ENCODE measurements around the gene ACKR3.

Gene ACKR3

DNA sequence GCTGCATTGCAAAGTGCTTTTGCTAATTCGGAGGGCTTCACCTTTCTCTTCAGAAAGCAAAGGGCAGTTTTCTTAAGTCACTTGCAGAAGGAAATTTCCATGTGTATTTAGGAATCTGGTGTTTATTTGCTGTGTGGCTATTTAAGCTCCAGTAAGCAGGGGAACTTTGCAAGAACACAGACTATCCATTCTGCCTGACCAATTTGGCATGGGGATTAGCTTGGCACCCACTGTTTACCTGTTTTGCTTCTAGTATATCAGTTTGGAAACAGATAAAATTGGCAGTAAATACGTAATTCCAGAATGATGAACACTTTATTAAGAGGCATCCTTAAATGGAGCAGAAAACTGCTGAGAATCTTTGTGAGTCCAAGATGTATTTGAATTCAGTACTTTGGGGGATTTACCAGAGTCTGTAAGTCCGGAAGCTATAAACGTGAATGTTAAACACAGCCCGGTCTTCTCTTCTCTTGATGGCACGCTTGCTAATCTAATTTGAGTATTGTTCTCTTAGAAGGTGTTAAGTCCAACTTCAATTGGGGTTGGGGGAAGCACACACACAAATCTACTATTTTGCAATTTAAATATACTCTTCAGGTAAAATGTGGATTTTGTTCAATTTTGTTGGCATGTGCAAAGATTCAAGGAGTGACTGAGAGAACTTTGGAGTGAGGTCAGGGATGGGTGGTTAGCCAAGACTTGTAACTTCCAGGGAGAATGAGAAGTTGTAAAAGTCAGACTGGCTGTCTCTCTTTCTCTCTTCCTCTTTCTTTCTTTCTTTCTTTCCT, 650 bp downstream of the ACKR3 start:
- DNase-seq (ENCODE audit: low spot score), result no peak

DNA sequence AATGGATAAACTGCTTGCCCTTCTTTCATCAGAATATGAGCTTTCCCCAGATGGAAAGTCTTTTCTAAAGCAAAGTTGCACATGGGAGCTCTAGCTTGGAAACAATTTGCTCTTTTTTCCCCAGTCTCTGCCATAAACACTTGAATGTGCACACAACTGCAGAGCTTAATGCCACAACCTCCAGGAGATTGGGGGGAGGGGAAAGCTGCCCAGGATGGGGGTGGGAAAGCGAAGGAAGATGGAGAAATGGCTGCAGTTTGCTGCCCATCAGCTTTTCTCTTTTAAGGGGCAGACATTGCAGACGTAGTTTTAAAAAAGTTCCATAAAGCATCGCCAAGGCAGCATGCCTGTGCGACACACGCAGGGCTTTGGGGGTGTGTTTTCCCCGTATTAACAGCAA, 1.5 kb downstream of the ACKR3 start:
- DNase-seq (ENCODE audit: low spot score), result no peak

DNA sequence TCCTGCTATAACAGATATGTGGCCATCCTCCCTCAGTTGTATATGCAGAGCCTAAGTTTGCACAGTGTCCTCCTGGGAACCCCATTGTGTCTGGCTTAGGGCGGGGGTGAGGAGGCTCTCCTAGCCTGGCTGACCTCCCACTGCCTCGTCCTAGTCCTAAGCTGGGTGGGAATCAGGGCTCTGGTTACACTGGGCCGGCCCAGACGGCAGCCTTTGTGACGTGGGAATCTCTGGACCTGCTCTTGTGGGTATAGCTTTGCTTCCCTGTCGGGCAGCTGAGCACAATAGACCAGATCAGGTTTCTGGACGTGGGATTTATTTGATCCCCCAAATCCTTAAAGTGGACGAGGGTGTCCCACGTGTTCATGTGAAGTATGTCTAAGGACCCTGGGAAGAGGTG, 2.9 kb downstream of the ACKR3 start:
- DNase-seq (ENCODE audit: low spot score), result no peak

DNA sequence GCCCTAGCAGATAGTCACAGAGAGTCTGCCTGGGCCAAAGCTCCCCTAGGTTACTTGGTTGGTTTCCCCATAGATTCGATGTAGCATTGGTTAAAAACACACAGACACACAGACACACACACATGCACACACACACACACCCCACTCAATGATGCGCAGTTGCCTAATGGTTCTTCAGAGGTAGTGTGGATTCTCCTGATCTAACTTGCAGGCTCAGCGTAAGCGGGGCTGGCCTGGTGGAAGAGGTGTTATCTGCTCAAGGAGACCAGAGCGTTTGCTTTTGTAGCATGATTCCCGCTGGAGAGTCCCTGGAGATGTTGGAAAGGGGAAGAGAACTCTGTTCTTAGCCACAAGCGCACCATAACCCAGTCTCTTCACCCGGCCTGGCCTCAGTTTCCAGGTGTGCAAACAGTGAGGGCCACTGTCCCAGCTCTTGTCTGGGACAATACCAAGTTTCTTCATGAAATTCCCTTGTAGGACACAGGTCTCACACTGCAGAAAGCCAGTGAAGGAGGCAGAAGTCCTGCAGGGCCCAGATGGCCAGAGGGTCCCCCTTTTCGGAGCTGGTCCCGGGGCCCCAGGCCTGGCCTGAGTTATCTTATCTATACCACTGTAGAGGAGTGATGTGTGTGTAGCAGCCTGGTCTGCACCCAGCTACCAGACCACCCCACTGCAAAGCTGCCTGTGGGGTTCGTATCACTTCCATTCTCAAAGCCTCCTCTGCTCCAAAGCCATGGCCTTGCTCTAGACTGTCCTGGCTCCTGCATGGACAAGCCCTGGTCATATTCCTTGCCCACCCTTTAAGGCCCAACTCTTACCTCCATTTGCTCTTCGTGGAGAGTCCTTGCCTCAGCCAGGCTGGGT, 3.7 kb downstream of the ACKR3 start:
- DNase-seq (ENCODE audit: low spot score), result no peak

DNA sequence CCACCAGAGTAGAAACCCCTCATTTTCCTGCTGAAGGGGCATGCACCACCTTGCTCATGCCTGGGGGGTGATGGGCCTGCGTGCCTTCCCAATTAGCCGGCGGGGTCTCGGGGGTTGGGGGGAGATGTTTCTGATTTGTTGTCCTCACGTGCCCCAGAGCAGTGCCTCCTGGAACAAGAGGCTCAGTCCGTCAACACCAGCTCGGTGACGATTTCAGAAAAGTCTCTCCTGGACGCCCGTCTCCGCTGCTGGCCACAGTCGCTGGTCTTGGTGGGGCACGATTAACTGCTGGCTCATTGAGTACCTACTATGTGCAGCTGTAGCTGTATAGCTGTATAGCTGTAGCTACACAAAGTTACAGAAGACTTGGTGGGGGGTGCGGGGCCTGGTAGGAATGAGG, 4.4 kb downstream of the ACKR3 start:
- no peak for DNase-seq (ENCODE audit: low spot score)

DNA sequence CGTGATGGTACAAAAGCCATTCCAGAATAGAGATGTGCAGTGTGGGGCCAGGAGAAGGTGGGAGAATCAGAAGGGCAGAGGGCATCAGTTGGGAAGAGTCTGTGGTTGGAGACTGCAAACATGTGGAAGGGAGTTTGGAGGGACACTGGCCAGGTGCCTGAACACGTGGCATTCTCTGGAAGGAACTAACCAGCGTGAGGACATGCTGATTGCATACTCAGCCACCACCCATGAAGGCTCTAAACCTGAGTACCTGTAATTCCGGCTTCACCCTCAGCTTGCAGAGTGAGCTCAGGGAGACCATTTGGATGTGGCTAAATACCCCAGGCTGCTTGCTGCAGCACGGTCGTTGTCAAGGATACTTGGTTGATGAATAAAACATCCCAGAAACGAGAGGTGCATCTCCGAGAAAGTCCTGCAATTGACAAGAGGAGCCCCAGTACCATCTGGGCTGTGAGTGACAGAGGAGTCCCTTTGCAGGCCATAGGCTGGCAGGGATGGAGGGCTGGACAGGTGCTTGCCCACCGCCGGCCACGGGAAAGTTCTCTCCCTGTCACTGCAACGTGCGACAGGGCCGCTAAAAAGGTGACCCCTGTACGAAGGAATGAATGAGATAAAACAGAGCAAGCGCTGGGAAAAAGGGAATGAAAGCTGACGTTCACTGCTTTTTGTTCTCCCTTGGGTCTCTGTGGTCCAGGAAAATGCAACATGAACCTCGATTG, 5.0 kb downstream of the ACKR3 start:
- no peak for DNase-seq (ENCODE audit: low spot score)

DNA sequence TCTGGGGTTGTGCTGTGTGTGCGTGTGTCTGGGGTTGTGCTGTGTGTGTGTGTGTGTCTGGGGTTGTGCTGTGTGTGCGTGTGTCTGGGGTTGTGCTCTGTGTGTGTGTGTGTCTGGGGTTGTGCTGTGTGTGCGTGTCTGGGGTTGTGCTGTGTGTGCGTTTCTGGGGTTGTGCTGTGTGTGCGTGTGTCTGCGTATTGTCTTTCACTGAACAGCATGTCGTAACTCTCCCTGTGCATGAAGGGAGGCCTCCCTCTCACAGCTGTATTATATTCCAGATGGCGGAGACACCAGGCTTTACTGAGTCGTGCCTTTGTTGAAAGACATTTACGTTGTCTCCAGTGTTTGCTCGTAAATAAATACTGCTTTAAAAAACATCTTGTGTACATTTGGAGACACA, 5.9 kb downstream of the ACKR3 start:
- DNase-seq (ENCODE audit: low spot score), result no peak

DNA sequence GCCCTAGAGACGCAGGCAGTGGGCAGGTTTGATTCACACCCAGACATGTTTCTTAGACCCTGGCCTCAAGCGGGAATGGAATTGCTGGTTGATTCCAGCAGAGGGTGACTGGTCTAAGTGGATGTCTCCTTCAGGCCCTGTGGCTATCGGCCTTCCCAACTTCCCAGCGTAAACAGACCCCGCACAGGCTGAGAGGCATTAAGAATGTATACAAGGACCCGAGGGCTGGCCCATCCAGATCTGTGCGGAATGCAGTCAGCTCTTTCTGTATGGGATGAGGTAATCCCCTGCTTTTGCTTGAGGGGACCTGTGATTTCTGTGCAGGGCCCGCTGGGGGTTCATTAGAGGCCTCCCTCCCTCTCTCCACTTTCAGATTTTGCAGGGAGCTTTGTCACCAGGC, 6.5 kb downstream of the ACKR3 start:
- no peak for DNase-seq (ENCODE audit: low spot score)

DNA sequence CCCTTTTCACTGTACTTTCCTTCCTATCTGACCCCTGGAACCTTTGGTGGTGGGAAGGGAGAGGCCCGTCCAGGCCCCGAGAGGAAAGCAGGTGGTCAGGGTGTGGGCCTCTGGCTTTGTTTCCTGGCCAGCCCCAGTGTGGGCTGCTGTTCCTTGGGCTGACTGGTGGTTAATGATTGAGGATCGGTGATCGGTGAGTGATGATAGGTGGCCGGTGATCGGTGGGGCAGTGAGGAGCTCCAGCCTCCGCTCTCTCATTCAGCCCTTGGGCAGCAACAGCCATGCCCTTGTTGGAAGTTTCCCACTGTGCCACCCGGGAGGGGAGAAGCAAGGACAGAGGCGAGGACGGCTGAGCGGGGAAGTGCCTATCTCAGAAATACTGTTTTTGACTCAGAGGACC, 7.3 kb downstream of the ACKR3 start:
- no peak for DNase-seq (ENCODE audit: low spot score)

DNA sequence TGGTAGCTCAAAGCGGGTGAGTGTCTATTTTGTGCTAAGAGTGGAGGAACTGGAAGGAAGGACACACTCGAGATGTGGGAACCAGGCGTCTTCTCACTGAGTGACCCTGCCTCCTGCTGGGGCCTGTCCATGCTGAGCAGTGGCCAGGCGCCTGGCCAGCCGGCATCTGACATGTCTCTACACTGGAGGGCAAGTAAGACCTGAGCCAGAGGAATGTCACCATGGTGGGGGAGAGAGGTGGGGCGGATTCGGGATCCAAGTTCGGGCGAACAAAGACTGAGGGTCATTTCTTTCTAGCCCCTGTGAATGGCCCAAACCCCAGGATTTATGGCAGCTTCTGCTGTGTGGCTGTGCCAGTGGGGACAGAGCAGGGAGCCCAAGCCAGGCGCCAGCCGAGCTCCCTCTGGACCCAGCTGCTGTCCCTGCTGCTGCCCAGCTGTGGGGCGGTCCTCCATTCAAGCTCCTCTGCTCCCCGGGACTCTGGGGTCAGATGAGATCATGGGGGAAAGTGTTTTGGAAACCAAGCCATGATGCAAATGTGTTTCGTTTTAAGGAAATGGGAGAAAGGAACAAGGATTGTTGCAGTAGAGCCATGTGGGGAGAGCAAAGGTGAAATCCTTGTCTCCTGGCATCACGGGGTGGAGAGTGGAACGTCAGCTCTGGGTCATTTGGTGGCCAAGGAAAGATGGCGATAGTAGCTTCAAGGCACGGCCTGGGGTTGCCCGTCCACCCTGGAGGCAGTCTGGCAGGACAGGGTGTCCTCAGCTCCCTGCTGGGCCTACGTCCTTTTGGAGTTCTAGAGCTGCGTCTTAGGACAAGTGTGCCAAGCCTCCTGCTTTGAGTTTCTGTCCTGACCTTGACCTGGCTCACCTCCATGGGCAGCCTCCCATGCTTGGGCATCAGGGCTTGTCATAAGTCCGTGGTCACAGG, 8.1 kb downstream of the ACKR3 start:
- DNase-seq (ENCODE audit: low spot score), result peak; percentile 18

DNA sequence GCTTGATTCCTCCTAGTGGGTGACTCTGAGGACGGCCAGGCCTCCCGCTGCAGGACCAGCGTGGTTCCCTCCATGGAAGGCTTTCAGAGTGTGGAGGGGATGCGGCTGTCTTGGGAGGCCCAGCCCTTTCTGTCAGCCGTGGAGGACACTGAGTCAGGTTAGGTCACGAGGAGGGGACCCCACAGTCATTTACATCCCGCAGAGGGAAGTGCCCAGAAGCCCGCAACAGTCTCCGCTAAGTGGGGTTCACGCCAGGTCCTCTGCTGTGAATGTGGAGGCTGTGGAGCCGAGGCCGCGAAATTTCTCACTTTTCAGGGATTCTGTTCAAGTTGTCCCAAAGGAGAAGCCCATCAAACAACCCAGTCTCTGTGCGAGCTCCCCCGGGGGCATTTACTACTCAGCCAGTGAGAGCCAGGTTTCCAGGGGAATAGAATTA, 8.8 kb downstream of the ACKR3 start:
- no peak for DNase-seq (ENCODE audit: low spot score)

DNA sequence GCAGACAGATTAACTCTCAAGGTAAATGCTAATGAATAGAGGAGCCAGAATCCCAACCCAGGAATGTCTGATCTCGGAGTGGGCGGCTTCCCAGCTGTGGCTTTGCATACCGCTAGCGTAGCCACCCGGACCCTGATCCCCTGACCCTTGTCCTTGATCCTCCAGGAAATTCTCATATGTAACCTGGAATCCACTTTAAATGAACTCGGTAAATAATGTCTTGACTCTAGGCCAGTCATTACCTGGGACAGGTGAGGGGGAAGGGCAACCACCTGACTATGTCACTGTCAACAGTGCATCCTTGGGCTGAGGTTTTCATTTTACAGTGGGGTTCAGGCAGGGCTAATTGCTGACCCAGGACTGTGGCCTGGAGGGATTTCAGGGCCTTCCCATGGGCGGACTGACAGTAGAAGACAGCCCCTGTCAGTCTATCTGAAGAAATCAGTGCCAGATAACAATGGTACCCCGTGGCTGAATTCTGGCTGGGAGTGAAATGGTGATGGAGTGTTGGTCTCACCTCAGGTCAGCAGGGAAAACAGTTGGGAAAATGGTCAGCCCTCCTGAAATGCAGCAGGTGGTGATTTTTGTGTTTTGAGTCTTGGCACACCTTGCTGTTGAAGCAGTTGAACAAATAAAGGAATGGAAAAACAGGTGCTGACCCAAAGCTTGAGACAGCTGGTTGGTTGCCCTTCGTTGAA, 9.6 kb downstream of the ACKR3 start:
- no peak for DNase-seq (ENCODE audit: low spot score)

DNA sequence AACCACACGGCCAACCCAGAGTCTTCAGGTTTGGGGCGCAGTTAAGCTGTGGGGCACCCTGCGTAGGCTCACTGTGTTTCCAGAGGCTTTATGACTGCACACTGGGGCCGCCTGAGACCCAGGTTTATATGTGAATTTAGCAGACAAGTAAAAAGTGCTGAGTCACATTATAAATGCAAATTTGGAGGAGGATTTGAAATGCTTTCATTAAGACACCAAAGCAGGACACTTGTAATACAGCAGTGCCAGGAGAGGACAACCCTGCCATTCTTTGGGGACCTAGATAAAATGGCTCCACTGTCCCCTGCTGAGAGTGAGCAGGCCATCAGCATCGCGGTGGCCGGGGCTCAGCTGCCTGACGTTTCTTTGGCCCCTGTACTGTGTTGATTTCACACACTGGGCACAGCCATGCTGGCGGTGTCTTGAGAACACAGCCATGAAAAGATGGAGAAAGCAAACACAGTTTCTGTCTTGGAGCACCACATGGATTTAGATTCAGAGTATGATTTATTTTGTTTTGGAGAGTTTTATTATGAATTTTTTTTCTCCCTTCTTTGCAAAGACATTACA, 10.2 kb downstream of the ACKR3 start:
- peak; percentile 72 for DNase-seq (ENCODE audit: low spot score)

DNA sequence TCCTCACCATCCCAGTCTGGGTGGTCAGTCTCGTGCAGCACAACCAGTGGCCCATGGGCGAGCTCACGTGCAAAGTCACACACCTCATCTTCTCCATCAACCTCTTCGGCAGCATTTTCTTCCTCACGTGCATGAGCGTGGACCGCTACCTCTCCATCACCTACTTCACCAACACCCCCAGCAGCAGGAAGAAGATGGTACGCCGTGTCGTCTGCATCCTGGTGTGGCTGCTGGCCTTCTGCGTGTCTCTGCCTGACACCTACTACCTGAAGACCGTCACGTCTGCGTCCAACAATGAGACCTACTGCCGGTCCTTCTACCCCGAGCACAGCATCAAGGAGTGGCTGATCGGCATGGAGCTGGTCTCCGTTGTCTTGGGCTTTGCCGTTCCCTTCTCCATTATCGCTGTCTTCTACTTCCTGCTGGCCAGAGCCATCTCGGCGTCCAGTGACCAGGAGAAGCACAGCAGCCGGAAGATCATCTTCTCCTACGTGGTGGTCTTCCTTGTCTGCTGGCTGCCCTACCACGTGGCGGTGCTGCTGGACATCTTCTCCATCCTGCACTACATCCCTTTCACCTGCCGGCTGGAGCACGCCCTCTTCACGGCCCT, 11.2 kb downstream of the ACKR3 start:
- DNase-seq (ENCODE audit: low spot score), result no peak

DNA sequence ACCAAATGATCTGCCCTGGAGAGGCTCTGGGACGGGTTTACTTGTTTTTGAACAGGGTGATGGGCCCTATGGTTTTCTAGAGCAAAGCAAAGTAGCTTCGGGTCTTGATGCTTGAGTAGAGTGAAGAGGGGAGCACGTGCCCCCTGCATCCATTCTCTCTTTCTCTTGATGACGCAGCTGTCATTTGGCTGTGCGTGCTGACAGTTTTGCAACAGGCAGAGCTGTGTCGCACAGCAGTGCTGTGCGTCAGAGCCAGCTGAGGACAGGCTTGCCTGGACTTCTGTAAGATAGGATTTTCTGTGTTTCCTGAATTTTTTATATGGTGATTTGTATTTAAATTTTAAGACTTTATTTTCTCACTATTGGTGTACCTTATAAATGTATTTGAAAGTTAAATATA, 11.9 kb downstream of the ACKR3 start:
- no peak for DNase-seq (ENCODE audit: low spot score)

DNA sequence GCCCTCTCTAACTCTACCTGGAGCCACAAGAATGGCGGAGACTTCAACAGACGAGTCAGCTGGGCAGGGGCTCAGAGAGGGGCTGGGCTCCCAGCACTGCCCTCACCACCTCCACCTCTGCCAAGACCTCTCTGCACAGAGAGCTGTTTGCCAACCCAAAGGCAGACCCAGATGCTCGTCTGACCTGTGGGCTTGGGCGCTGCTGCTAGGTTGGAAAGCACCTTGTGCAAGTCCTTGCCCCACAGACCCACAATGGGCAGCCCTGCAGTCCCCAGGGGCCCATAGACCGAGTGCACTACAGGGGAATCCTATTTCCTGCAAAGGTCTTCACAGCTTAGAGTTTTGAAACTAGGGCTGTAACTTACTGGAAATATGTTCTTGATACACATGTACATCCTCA, 13.3 kb downstream of the ACKR3 start:
- DNase-seq (ENCODE audit: low spot score), result no peak

DNA sequence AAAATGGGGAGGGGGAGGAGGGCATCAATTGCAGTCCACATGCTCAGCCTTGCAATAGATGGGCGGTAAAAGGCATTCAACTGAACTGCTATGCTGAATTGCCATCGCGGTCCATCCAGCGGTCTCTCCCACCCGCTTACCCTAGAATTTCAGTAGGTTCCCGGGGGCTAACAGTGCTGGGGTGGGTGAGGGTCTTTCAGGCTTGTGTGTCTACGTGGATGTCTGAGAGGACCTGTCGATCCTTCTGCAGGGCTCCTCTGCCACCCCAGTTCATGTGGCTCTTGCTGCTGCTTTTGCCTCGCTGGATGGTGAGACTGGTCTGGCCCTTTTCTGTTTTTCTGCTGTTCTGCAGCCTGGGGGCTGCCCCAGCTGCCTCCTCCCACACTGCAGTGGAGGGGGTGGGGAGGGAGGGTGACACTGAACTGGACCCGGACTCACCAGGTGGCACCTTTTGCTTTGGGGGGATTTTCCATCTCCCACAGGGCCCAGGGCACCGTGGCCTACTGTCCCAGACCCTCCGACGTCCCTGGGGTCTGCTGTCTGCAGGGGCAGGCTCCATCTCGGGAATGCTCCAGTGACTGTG, 14.1 kb downstream of the ACKR3 start:
- DNase-seq (ENCODE audit: low spot score), result no peak

DNA sequence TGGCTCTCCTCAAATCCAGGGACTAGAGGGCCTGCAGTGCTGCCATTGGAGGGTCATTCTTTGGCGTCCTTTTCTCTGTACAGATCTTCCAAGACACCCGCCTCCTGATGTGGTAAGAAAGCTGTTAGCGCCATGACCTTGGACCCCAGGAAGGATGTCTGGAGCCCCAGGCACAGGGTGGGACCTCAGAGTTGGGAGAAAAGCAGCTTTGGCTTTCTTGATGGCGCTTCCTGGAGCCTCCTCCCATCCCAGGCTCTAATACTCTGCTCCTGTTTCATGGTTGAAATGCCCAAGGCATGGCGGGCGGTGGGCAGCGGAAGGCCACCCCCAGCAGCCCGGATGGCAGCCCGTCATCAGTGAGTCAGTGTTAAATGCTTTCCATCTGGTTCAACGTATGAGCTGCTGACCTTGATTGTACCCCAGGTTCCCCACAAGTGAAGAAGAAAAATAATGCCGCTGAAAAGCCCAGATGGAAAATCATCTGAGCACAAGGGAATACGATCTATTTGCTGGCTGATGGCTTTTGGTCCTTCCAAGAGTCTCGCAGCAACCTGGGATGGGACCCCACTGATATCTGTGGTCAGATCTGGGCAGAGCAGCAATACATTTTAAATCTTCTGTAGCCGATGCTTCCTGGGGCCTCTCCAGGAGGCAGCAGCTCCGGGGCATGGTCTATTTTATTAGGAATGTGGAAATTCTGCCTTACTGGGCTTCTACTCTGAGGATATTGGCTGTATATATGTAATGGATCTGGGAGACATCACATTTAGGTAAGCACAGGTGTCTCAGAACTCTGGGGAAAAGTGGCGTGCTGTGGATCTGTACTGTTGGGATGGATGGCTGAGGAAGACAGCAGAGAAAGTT, 15.1 kb downstream of the ACKR3 start:
- DNase-seq (ENCODE audit: low spot score), result no peak

DNA sequence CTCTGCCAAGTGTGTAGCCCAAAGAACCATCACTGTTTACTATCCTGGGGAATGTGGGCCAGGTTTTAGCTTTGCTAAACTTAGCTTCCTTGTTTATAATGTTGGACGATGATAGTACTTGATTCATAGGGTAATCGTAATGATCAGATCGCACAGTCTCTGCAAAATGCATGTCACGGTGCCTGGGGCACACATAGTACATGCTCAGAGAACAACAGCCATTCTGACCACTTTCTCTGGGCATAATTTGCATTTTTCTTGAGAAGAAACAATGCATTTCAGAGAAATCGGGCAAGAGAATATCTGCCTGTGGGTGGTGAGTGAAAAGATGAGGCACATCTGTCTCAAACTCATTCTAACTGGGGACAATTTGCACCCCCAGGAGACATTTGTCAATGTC, 16.3 kb downstream of the ACKR3 start:
- DNase-seq (ENCODE audit: low spot score), result no peak
